NCI-H510A treated with DMSO at 0.1 percent for 48 hours (cell line): Measurements from ENCODE around the gene SPSB1.

ENCODE experiments used
- DNase-seq: peaks from one replicate; lab custom pipeline; 2025; lab: John Stamatoyannopoulos, UW

Gene SPSB1

GRCh38 chr1:9300573-9300972 is 7.9 kb downstream of the SPSB1 start:
- DNase-seq = no peak

DNA sequence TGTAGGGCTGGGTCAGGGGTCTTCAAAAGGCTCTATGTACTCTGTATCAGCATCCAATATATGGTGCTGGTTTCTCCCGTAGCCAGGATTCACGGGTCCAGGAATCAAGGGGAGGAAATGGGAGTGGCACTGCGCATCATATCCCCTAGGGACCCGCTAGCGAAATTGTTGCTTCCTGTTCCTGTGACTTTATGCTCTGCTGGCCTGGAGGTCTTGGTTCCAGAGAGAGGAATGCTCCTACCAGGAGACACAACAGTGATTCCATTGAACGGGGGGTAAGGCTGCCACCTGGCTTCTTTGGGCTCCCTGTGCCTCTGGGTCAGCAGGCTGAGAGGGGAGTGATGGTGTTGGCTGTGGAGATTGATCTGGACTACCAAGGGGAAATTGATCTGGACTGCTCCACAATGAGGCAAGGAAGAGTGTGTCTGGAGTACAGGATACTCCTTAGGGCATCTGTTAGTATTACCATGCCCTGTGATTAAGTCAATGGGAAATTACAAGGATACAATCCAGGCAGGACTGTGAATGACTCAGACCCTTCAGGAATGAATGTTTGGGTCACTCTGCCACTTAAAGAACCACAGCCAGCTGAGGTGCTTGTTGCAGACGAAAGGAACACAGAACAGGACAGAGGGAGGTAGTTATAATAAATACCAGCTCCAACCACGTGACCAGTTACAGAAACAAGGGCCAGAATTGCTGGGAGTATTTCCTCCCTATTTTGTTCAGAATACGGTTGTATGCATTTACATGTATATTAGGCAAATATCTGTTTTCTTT is 10.2 kb downstream of the SPSB1 start:
- peak; percentile 81 for DNase-seq

GRCh38 chr1:9303916-9304315 is 11.2 kb downstream of the SPSB1 start:
- DNase-seq = no peak

DNA sequence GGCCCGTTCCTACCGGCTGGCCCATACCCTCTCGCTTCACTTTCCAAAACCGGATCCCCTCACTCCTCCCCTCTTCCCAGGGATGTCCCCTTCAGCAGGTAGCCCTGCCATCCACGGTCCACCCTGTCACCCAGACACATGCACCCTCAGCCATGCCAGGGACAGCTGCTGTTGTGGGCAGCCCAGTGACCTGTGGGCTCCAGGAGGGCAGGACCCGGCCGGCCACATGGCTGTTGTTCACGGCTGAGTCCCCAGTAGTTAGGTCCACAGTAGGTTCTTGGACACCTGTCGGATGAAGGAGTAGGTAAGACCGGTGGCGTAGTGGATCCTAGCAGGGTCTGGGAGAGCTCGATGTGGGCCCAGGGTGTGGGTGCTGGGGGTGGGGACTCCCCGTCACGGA is 12.5 kb downstream of the SPSB1 start:
- no peak for DNase-seq

GRCh38 chr1:9306006-9306405 is 13.3 kb downstream of the SPSB1 start:
- no peak for DNase-seq

DNA sequence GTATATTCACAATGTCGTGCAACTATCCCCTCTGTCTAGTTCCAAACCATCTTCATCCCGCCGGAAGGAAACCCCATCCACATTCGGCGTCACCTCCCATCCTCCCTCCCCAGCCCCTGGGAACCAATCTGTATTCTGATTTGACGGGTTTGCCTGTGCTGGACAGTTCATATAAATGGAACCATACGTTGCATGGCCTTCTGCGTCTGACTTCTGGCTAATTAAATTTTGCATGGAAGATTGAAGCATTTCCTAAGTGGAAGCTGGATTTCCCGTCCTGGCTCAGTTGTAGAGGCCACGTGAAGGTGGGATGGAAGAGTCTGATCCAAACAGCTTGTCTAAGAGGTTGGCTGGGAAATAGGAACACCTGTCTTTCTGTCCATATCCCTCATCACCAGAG is 14.6 kb downstream of the SPSB1 start:
- DNase-seq = no peak

DNA sequence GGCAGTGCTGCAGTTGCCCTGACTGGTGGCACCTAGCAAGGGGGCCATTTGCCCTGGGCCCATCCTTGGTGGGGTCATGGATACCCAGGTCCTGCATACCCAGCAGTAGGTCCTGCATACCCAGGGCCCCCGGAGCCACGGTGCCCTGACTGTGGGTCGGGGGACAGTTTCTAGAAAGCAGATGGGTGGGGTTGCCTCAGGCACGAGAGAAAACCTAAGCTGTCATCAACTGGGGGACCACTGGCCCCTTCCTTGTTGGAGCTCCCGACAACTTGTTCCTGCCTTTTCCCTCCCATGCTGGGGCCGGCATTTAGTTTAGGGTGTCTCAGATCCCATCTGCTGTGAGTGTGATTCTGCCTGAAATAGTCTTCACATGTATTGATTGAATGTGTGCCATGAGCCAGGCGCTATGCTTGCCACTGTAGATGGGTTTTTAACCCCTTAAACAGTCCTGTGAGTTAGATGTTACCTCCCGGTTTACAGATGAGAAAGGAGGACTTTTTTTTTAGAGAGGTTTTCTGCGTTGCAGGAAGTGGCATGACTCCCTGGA is 15.6 kb downstream of the SPSB1 start:
- no peak for DNase-seq

DNA sequence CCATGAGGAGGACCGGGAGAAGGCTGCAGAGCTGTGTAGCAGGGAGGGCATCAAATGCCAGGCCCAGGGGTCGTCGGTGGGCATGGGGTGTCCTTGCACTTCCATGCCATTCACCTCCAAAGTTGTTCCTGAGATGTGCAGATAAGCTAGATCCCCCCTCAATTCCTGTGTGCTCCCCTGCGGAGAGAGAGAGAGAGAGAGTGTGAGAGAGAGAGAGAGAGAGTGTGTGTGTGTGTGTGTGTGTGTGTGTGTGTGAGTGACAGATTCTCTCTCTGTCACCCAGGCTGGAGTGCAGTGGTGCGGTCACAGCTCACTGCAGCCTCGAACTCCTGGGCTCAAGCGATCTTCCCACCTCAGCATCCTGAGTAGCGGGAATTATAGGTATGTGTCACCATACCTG is 16.4 kb downstream of the SPSB1 start:
- DNase-seq = no peak

GRCh38 chr1:9309991-9310390 is 17.3 kb downstream of the SPSB1 start:
- no peak for DNase-seq

GRCh38 chr1:9311029-9311428 is 18.3 kb downstream of the SPSB1 start:
- DNase-seq = no peak

GRCh38 chr1:9311479-9311878 is 18.8 kb downstream of the SPSB1 start:
- DNase-seq = no peak

DNA sequence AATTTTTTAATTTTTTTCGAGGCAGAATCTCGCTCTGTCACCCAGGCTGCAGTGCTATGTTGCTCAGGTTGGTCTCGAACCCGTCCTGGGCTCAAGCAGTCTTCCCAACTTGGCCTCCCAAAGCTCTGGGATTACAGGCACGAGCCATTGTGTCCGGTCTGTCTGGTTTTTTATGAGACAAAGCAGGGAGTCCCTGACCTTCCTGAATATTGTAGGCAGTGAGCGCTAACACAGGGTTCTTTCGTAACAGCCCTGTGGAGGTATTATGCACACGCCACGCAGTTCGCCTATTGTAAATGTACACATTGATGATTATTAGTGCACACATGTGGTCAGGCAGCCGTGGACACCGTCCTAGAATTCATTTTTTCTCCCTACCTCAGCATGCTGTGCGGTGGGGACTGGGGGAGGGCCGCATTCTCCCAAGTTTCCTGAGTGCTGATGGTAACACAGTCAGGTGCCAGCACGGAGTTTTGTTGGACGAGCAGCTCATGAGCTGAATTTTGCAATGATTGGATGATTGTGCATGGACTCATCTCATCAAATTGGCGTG is 19.6 kb downstream of the SPSB1 start:
- DNase-seq = no peak

DNA sequence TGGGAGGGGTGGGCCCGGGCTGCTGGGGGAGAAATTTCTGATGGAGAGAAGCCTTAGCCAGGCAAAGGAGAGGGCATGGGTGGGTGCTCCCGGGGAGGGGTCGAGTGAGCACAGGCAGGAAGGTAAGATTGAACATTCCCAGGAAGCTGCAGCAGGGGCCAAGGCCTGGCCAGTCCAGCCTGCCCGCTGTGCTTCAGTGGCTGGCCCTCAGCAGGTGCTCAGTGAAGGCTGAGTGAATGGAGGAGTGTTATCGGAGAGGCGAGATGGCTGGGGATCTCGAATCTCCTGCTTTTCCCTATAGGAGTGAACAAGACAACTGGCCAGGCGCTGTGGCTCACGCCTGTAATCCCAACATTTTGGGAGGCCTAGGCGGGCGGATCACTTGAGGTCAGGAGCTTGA is 20.9 kb downstream of the SPSB1 start:
- no peak for DNase-seq

DNA sequence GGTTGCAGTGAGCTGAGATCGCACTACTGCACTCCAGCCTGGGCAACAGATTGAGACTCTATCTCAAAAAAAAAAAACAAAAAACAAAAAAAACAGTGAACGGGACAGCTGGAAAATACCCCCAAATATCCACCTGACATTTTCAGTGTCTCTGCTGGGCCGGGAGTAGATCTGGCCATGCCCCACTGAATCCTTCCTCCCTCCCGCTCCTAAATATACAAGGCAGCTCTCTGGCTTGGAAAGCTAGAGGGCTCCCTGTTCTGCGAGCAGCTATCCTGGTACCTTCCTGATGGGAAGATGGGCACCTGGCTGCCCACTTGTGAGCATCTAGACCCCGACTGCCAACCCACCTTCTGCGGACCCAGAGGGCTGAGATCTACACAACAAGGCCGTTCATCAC is 21.4 kb downstream of the SPSB1 start:
- DNase-seq = no peak

- no peak for DNase-seq
Measured at GRCh38 chr1:9314711-9315379, 22.2 kb downstream of the SPSB1 start.

- DNase-seq = no peak
Measured at GRCh38 chr1:9315411-9316079, 22.9 kb downstream of the SPSB1 start.

GRCh38 chr1:9316080-9316444 is 23.4 kb downstream of the SPSB1 start:
- no peak for DNase-seq

- no peak for DNase-seq
Measured at GRCh38 chr1:9316512-9316911, 23.8 kb downstream of the SPSB1 start.

DNA sequence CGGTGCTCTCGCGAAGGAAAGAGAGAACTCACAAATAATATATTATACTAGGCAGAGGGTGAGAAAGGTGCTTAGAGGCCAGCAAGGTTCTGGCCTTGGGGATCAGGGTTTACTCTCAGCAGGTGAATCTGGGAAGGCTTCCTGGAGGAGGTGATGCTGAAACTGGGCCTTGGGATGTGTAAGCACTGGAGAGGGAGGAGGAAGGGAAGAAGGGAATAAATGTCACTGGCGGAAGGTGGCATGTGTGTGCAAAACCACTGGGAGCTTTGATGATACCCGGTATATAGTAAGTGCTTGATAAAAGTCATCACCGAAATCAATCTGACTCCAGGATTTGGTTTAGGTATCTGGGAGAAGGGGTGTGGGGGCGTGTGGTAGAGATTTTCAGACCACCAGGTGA is 24.4 kb downstream of the SPSB1 start:
- DNase-seq = no peak

GRCh38 chr1:9317591-9318417 is 25.1 kb downstream of the SPSB1 start:
- DNase-seq = peak; percentile 73

DNA sequence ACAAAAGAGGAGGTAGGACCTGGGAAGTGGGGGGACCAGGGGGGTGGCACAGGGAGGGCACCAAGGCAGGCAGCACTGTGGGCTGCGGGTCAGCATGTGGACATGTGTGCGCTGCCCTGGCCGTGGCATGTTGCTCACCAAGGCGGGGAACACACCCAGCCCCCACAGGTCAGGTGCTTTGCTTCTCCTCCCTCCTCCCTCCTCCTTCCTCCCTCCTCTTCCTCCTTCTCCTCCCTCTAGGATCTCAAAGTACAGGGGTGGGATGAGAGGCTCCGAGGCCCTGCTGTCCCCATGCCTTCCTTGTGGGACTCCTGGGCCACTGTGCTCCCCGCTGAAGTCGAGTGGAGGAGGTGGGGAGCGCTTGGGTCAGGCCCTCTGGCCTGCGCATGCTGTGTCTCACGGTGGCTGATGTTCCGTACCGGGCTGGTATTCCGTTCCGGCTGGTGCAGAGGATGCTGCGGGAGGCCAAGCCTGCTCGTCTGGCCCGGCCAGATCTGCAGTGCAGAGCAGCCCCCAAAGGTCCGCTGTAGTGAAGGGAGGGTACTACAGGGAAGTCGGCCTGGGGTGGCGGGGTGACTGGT is 26.6 kb downstream of the SPSB1 start:
- no peak for DNase-seq
